HepG2 (cell line): ENCODE results near the gene PLD2. TPM values are rescaled to one million over a fixed set of nuclear protein-coding genes. Genes with fewer than 3 reads are reported as not detected.

Source experiments
- GFI1 ChIP-seq: sonication (generic); formaldehyde crosslinking; IDR thresholded peaks from 2 replicates; pipeline ENCODE4 v1.5.0; 2020; ENCODE audit warnings: missing genetic modification reagents, mild to moderate bottlenecking, borderline replicate concordance
- JUNB ChIP-seq: sonication (generic); formaldehyde crosslinking; IDR thresholded peaks from 2 replicates; pipeline ENCODE4 v1.8.0; 2022; ENCODE audit warnings: missing genetic modification reagents, mild to moderate bottlenecking, borderline replicate concordance
- MATR3 ChIP-seq: sonication (generic); formaldehyde crosslinking; IDR thresholded peaks from 2 replicates; pipeline ENCODE4 v1.4.0; 2020; ENCODE audit warnings: missing genetic modification reagents
- NFYC ChIP-seq: IDR thresholded peaks from 2 replicates; pipeline ENCODE4 v1.6.1; 2016; ENCODE audit warnings: missing genetic modification reagents, missing compliant biosample characterization
- NR2F1 ChIP-seq, 2 experiments: fragments of 450-650 bp in 1 of 2; formaldehyde crosslinking in 1 of 2; IDR thresholded peaks; 2 replicates each; pipeline versions ENCODE4 v1.5.0 to v1.6.1; 2016 to 2020; ENCODE audit warnings: mild to moderate bottlenecking in 1 of 2, missing compliant biosample characterization in 1 of 2, missing genetic modification reagents in 1 of 2, moderate library complexity in 1 of 2
- PPARG ChIP-seq: conservative IDR thresholded peaks from 2 replicates; pipeline ENCODE4 v1.6.1; 2016; ENCODE audit warnings: missing biosample characterization, missing genetic modification reagents
- TGIF2 ChIP-seq: IDR thresholded peaks from 2 replicates; pipeline ENCODE4 v1.6.1; 2016; ENCODE audit warnings: control low read depth, missing compliant biosample characterization
- WIZ ChIP-seq: sonication (generic); formaldehyde crosslinking; IDR thresholded peaks from 2 replicates; pipeline ENCODE4 v1.5.1; 2020; ENCODE audit warnings: mild to moderate bottlenecking, missing genetic modification reagents
- ZFP41 ChIP-seq: sonication (generic); formaldehyde crosslinking; IDR thresholded peaks from 2 replicates; pipeline ENCODE4 v1.4.0; 2020; ENCODE audit warnings: mild to moderate bottlenecking, missing genetic modification reagents, borderline replicate concordance
- ZNF781 ChIP-seq: sonication (generic); formaldehyde crosslinking; IDR thresholded peaks from 2 replicates; pipeline ENCODE4 v1.5.1; 2020; ENCODE audit warnings: borderline replicate concordance, mild to moderate bottlenecking, missing genetic modification reagents; ENCODE audit errors: not compliant biosample characterization
- ZNF792 ChIP-seq: IDR thresholded peaks from 2 replicates; pipeline ENCODE4 v1.6.1; 2016
- polyA plus RNA-seq, 8 experiments: library from polyadenylated mRNA; depleted of rRNA in 3 of 8; stranded (reverse) in 7 of 8; unstranded in 1 of 8; fragments of >200 nt; fragmentation: Illumina TruSeq in 4 of 8; extraction: Trizol in 4 of 8; gene quantifications; 2 replicates each; pipeline versions ENCODE4 v1.2.1 to v1.2.3, GENCODE V29; 2011 to 2016; ENCODE audit warnings: low read depth in 4 of 8, missing spikeins in 1 of 8, mixed read lengths in 1 of 8; ENCODE audit not compliant: insufficient read depth in 1 of 8
- total RNA-seq, 5 experiments: library from RNA; depleted of rRNA; stranded (reverse); fragments of >200 nt; fragmentation: Illumina TruSeq; extraction: Trizol; gene quantifications; 2 replicates each; pipeline ENCODE4 v1.2.3, GENCODE V29; 2016; ENCODE audit warnings: low read depth in 1 of 5
- TF ChIP-seq, protein P1 (sequence below): IDR thresholded peaks from 2 replicates; pipeline ENCODE4 v1.6.1; 2016; ENCODE audit warnings: missing compliant biosample characterization, missing genetic modification reagents, borderline replicate concordance
- TF ChIP-seq, protein P2 (sequence below): sonication (generic); formaldehyde crosslinking; IDR thresholded peaks from 2 replicates; pipeline ENCODE4 v1.4.0; 2020; ENCODE audit warnings: low read depth, mild to moderate bottlenecking, missing genetic modification reagents
- TF ChIP-seq, protein P3 (sequence below): sonication (generic); formaldehyde crosslinking; IDR thresholded peaks from 2 replicates; pipeline ENCODE4 v1.4.0; 2020; ENCODE audit warnings: missing genetic modification reagents, borderline replicate concordance
- TF ChIP-seq, protein P4 (sequence below): sonication (generic); formaldehyde crosslinking; IDR thresholded peaks from 2 replicates; pipeline ENCODE4 v1.4.0; 2020; ENCODE audit warnings: missing genetic modification reagents
- TF ChIP-seq, protein P5 (sequence below): sonication (generic); formaldehyde crosslinking; IDR thresholded peaks from 2 replicates; pipeline ENCODE4 v1.8.1; 2023; ENCODE audit warnings: missing genetic modification reagents, mild to moderate bottlenecking, borderline replicate concordance
- TF ChIP-seq, protein P6 (sequence below): sonication (generic); formaldehyde crosslinking; IDR thresholded peaks from 2 replicates; pipeline ENCODE4 v1.5.1; 2020; ENCODE audit warnings: missing genetic modification reagents, mild to moderate bottlenecking, borderline replicate concordance

The PLD2 gene
- total and polyA plus RNA-seq, 2 of the 13 experiments (the other 11 are each of a cell fraction or from before 2014, with no cell fraction given): 13.4 to 29.7 TPM

DNA sequence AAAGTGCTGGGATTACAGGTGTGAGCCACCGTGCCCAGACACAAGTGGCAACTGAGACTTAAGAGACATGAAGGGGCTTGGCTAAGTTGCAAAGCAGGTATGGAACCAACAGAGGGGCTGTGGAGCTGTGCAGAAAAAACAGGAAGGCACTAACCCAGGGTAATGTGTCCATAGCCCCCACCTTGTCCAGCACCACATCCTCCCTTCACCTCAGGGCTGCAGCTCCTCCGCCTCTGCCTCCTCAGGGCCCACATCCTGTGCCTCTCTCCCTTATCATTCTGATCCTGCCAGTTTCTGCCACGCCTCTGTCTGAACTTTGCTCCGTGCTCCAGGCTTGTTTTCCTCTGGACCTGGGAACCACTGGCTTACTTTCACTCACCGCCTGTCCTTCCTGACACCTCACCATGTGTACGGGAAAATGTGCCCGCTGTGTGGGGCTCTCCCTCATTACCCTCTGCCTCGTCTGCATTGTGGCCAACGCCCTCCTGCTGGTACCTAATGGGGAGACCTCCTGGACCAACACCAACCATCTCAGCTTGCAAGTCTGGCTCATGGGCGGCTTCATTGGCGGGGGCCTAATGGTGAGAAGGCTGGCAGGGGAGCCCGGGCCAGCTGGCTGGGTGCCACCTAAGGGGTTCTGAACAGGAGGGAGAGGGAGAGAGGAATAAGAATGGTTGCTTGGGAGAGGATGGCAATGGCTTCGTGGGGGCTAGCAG, 35.3 kb upstream of the PLD2 start, which contains the start of gene TM4SF5 (continued):
- TF ChIP-seq, protein P1, sequence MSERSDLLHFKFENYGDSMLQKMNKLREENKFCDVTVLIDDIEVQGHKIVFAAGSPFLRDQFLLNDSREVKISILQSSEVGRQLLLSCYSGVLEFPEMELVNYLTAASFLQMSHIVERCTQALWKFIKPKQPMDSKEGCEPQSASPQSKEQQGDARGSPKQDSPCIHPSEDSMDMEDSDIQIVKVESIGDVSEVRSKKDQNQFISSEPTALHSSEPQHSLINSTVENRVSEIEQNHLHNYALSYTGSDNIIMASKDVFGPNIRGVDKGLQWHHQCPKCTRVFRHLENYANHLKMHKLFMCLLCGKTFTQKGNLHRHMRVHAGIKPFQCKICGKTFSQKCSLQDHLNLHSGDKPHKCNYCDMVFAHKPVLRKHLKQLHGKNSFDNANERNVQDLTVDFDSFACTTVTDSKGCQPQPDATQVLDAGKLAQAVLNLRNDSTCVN (CRISPR knock-in tag): no peak; the same call in 1 of the 2 replicates
- TF ChIP-seq, protein P2, sequence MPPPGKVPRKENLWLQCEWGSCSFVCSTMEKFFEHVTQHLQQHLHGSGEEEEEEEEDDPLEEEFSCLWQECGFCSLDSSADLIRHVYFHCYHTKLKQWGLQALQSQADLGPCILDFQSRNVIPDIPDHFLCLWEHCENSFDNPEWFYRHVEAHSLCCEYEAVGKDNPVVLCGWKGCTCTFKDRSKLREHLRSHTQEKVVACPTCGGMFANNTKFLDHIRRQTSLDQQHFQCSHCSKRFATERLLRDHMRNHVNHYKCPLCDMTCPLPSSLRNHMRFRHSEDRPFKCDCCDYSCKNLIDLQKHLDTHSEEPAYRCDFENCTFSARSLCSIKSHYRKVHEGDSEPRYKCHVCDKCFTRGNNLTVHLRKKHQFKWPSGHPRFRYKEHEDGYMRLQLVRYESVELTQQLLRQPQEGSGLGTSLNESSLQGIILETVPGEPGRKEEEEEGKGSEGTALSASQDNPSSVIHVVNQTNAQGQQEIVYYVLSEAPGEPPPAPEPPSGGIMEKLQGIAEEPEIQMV (CRISPR knock-in tag): peak; percentile 36; the same call in 1 of the 2 replicates
- peak; percentile 70 for TF ChIP-seq GFI1 (CRISPR knock-in tag)
- TF ChIP-seq, protein P3, sequence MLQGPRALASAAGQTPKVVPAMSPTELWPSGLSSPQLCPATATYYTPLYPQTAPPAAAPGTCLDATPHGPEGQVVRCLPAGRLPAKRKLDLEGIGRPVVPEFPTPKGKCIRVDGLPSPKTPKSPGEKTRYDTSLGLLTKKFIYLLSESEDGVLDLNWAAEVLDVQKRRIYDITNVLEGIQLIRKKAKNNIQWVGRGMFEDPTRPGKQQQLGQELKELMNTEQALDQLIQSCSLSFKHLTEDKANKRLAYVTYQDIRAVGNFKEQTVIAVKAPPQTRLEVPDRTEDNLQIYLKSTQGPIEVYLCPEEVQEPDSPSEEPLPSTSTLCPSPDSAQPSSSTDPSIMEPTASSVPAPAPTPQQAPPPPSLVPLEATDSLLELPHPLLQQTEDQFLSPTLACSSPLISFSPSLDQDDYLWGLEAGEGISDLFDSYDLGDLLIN (CRISPR knock-in tag): 0 out of 2 replicates have a peak, but pooled peaks have one; percentile 68
- TF ChIP-seq JUNB (CRISPR knock-in tag): no peak
- 0 out of 2 replicates have a peak, but pooled peaks have one; percentile 38 for TF ChIP-seq ZFP41 (CRISPR knock-in tag)
- TF ChIP-seq PPARG: peak; percentile 55; the same call in 1 of the 2 replicates
- TF ChIP-seq, protein P4, sequence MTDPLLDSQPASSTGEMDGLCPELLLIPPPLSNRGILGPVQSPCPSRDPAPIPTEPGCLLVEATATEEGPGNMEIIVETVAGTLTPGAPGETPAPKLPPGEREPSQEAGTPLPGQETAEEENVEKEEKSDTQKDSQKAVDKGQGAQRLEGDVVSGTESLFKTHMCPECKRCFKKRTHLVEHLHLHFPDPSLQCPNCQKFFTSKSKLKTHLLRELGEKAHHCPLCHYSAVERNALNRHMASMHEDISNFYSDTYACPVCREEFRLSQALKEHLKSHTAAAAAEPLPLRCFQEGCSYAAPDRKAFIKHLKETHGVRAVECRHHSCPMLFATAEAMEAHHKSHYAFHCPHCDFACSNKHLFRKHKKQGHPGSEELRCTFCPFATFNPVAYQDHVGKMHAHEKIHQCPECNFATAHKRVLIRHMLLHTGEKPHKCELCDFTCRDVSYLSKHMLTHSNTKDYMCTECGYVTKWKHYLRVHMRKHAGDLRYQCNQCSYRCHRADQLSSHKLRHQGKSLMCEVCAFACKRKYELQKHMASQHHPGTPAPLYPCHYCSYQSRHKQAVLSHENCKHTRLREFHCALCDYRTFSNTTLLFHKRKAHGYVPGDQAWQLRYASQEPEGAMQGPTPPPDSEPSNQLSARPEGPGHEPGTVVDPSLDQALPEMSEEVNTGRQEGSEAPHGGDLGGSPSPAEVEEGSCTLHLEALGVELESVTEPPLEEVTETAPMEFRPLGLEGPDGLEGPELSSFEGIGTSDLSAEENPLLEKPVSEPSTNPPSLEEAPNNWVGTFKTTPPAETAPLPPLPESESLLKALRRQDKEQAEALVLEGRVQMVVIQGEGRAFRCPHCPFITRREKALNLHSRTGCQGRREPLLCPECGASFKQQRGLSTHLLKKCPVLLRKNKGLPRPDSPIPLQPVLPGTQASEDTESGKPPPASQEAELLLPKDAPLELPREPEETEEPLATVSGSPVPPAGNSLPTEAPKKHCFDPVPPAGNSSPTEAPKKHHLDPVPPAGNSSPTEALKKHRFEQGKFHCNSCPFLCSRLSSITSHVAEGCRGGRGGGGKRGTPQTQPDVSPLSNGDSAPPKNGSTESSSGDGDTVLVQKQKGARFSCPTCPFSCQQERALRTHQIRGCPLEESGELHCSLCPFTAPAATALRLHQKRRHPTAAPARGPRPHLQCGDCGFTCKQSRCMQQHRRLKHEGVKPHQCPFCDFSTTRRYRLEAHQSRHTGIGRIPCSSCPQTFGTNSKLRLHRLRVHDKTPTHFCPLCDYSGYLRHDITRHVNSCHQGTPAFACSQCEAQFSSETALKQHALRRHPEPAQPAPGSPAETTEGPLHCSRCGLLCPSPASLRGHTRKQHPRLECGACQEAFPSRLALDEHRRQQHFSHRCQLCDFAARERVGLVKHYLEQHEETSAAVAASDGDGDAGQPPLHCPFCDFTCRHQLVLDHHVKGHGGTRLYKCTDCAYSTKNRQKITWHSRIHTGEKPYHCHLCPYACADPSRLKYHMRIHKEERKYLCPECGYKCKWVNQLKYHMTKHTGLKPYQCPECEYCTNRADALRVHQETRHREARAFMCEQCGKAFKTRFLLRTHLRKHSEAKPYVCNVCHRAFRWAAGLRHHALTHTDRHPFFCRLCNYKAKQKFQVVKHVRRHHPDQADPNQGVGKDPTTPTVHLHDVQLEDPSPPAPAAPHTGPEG (CRISPR knock-in tag): peak; percentile 71
- TF ChIP-seq ZNF781: no peak
- TF ChIP-seq, protein P5, sequence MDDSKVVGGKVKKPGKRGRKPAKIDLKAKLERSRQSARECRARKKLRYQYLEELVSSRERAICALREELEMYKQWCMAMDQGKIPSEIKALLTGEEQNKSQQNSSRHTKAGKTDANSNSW: no peak
- no peak; the same call in 1 of the 2 replicates for TF ChIP-seq WIZ (CRISPR knock-in tag)
- TF ChIP-seq NFYC (CRISPR knock-in tag): 0 out of 2 replicates have a peak, but pooled peaks have one; percentile 31
- peak; percentile 99 for TF ChIP-seq TGIF2 (CRISPR knock-in tag)
- TF ChIP-seq ZNF792 (CRISPR knock-in tag): peak; percentile 60
- no peak for TF ChIP-seq NR2F1 (CRISPR knock-in tag; IDR thresholded peaks at IDR 0.05)
- TF ChIP-seq MATR3 (CRISPR knock-in tag): no peak
- TF ChIP-seq, protein P6, sequence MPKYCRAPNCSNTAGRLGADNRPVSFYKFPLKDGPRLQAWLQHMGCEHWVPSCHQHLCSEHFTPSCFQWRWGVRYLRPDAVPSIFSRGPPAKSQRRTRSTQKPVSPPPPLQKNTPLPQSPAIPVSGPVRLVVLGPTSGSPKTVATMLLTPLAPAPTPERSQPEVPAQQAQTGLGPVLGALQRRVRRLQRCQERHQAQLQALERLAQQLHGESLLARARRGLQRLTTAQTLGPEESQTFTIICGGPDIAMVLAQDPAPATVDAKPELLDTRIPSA (CRISPR knock-in tag): no peak
